K562 (cell line): ENCODE data around the gene CSNK1D. TPM values are rescaled to one million over a fixed set of nuclear protein-coding genes. Genes with fewer than 3 reads are reported as not detected.
"Not testable (repeated sequence)": the region's sequence is repeated elsewhere in the genome, so short reads cannot be mapped to it uniquely, and the experiment has no call there.

Source experiments
- ATAC-seq: fragments of 200-7000 bp; cut with Tn5 transposase; 3 replicates; pipeline ENCODE4 v1.9.1; 2020; ENCODE audit warnings: moderate library complexity
- BruUV-seq: library from RNA; stranded (reverse); fragments of 400-500 nt; replicated peaks from 2 replicates; lab custom pipeline; 2021; lab: Mats Ljungman, UMichigan
- CTCF ChIA-PET: fragments of 300-600 bp; formaldehyde crosslinking; extraction: SDS; loops from one replicate; lab custom pipeline; 2021; ENCODE audit warnings: low intra/inter-chr PET ratio; lab: Yijun Ruan, JAX
- POLR2A ChIA-PET: fragments of 300-600, 350-650 bp; sonication (Branson Sonifier 250); formaldehyde crosslinking; extraction: SDS; loops from one replicate; lab custom pipeline; 2021; ENCODE audit warnings: antibody characterized with exemption, inconsistent platforms; lab: Yijun Ruan, JAX
- DNase-seq, 4 experiments: peaks; one replicate each; pipeline versions ENCODE4 v3.0.0 to v3.0.0-alpha.2; 2011 to 2018; ENCODE audit warnings: low spot score in 3 of 4, mixed read lengths in 3 of 4; ENCODE audit errors: extremely low read depth in 1 of 4
- FAIRE-seq: peaks from 2 replicates; lab custom pipeline; 2011; peaks lifted over from hg19 to GRCh38; lab: Jason Lieb, UNC
- H2AFZ ChIP-seq: 2 replicates; pipeline ENCODE4 v1.6.0; 2011; ENCODE audit warnings: low read depth, low read length, control low read depth, inconsistent platforms
- H3K27ac ChIP-seq: fragments of 200-600 bp; 3 replicates; pipeline ENCODE4 v1.8.0; 2011; ENCODE audit warnings: low read depth, mild to moderate bottlenecking, control low read depth, inconsistent platforms, low read length, moderate library complexity, mixed read lengths; ENCODE audit errors: extremely low read depth
- H3K27me3 ChIP-seq, 2 experiments: fragments of 300-600 bp in 1 of 2; 2 replicates in 1 of 2; 3 replicates in 1 of 2; pipeline versions ENCODE4 v1.6.0 to v1.8.0; 2011; ENCODE audit warnings: inconsistent platforms in 2 of 2, low read length in 2 of 2, mild to moderate bottlenecking in 1 of 2, mixed read lengths in 1 of 2, moderate library complexity in 1 of 2; ENCODE audit not compliant: control insufficient read depth in 2 of 2, insufficient read depth in 2 of 2
- H3K36me3 ChIP-seq: fragments of 300-600 bp; 3 replicates; pipeline ENCODE4 v1.8.0; 2011; ENCODE audit warnings: mild to moderate bottlenecking, low read length, inconsistent platforms; ENCODE audit not compliant: control insufficient read depth, insufficient read depth
- H3K4me1 ChIP-seq, 2 experiments: fragments of 200-600 bp in 1 of 2; replicated peaks in 1 of 2; 2 replicates in 1 of 2; 3 replicates in 1 of 2; pipeline versions ENCODE4 v1.5.1 to v1.8.0; 2011; ENCODE audit warnings: inconsistent platforms in 2 of 2, low read length in 2 of 2, mild to moderate bottlenecking in 1 of 2, mixed read lengths in 1 of 2, moderate library complexity in 1 of 2; ENCODE audit not compliant: control insufficient read depth in 2 of 2, insufficient read depth in 2 of 2
- H3K4me2 ChIP-seq: 2 replicates; pipeline ENCODE4 v1.6.1; 2011; ENCODE audit warnings: low read length, control low read depth, inconsistent platforms, mixed read lengths; ENCODE audit not compliant: insufficient read depth
- H3K4me3 ChIP-seq: fragments of 200-600 bp; sonication (generic), shearing (Covaris generic); 2 replicates; pipeline ENCODE4 v1.5.1; 2016; ENCODE audit warnings: control low read depth, inconsistent platforms
- H3K79me2 ChIP-seq: fragments of 200-600 bp; 3 replicates; pipeline ENCODE4 v1.8.0; 2011; ENCODE audit warnings: low read length, inconsistent platforms; ENCODE audit not compliant: control insufficient read depth, insufficient read depth
- H3K9ac ChIP-seq, 2 experiments: 2 replicates each; pipeline versions ENCODE4 v1.6.0 to v1.6.1; 2011; ENCODE audit warnings: low read depth in 2 of 2, low read length in 2 of 2, control low read depth in 1 of 2, inconsistent platforms in 1 of 2, mild to moderate bottlenecking in 1 of 2, mixed read lengths in 1 of 2; ENCODE audit not compliant: insufficient read depth in 1 of 2
- H3K9me1 ChIP-seq: one replicate; pipeline ENCODE4 v1.6.0; 2011; ENCODE audit warnings: inconsistent platforms, mild to moderate bottlenecking, low read length, moderate library complexity; ENCODE audit not compliant: control insufficient read depth, insufficient read depth
- H3K9me3 ChIP-seq: replicated peaks from 2 replicates; pipeline ENCODE4 v1.5.1; 2011; ENCODE audit warnings: low read depth, low read length, inconsistent platforms; ENCODE audit not compliant: control insufficient read depth, insufficient read depth
- H4K20me1 ChIP-seq: replicated peaks from 2 replicates; pipeline ENCODE4 v1.6.1; 2011; ENCODE audit warnings: low read length, inconsistent platforms, mixed read lengths; ENCODE audit not compliant: control insufficient read depth, insufficient read depth
- CBX1 ChIP-seq: sonication (generic); IDR thresholded peaks from 2 replicates; pipeline ENCODE4 v1.6.1; 2016; ENCODE audit warnings: antibody characterized with exemption, low read depth, mild to moderate bottlenecking
- E2F3 ChIP-seq: fragments of 250-450 bp; sonication (Bioruptor Pico); IDR thresholded peaks from 2 replicates; pipeline ENCODE4 v1.4.0; 2020; ENCODE audit warnings: mild to moderate bottlenecking
- EGR1 ChIP-seq: fragments of 450-650 bp; conservative IDR thresholded peaks from 2 replicates; pipeline ENCODE4 v1.6.1; 2017; ENCODE audit warnings: mild to moderate bottlenecking
- EP400 ChIP-seq: fragments of 450-650 bp; IDR thresholded peaks from 2 replicates; pipeline ENCODE4 v1.6.1; 2017; ENCODE audit warnings: antibody characterized with exemption, mild to moderate bottlenecking, moderate library complexity
- NR2C2 ChIP-seq, 2 experiments: fragments of 200-800 bp in 1 of 2; sonication (Bioruptor generic) in 1 of 2; sonication (generic) in 1 of 2; formaldehyde crosslinking in 1 of 2; IDR thresholded peaks; 2 replicates each; pipeline versions ENCODE4 v1.6.1 to v1.8.0; 2016 to 2022; ENCODE audit warnings: mild to moderate bottlenecking in 1 of 2, missing compliant biosample characterization in 1 of 2, missing genetic modification characterization in 1 of 2, missing genetic modification reagents in 1 of 2
- NR4A1 ChIP-seq, 2 experiments: fragments of 250-450 bp in 1 of 2; fragments of 450-650 bp in 1 of 2; sonication (Bioruptor Pico) in 1 of 2; IDR thresholded peaks; 2 replicates each; pipeline versions ENCODE4 v1.4.0 to v1.6.1; 2016 to 2020; ENCODE audit warnings: mild to moderate bottlenecking in 2 of 2, missing compliant biosample characterization in 1 of 2, missing genetic modification characterization in 1 of 2, moderate library complexity in 1 of 2
- RBM22 ChIP-seq: fragments of 200-400 bp; formaldehyde crosslinking; IDR thresholded peaks from 2 replicates; pipeline ENCODE4 v1.6.1; 2018; ENCODE audit warnings: low read length, low read depth; ENCODE audit not compliant: poor library complexity, severe bottlenecking
- ZFP30 ChIP-seq: fragments of 250-450 bp; sonication (Bioruptor Pico); IDR thresholded peaks from 2 replicates; pipeline ENCODE4 v1.8.0; 2022; ENCODE audit warnings: moderate library complexity, mild to moderate bottlenecking, inconsistent platforms, borderline replicate concordance
- ZNF165 ChIP-seq: fragments of 250-450 bp; sonication (Bioruptor Pico); IDR thresholded peaks from 2 replicates; pipeline ENCODE4 v1.4.0; 2020; ENCODE audit warnings: borderline replicate concordance
- ZNF444 ChIP-seq: fragments of 250-450 bp; sonication (Bioruptor Pico); IDR thresholded peaks from 2 replicates; pipeline ENCODE4 v1.4.0; 2020; ENCODE audit warnings: mild to moderate bottlenecking, moderate library complexity
- WGBS: fragments of 100-300 bp; shearing (Covaris generic); methylation state at CpG from one replicate; pipeline ENCODE4 v1.1.6; 2016; ENCODE audit warnings: low coverage, mixed read lengths; ENCODE audit not compliant: insufficient coverage; ENCODE audit errors: missing lambda C conversion rate; 5-methylcytosine and 5-hydroxymethylcytosine counted together
- in situ Hi-C: fragments of 300-500 bp; cut with MboI; formaldehyde crosslinking; loops from 4 replicates; pipeline ENCODE4 v1.15.0; 2018; ENCODE audit warnings: inconsistent platforms, mixed read lengths
- intact Hi-C: fragments of 100-400 bp; cut with micrococcal nuclease; formaldehyde crosslinking; loops from 2 replicates; pipeline ENCODE4 v1.14.2; 2022
- polyA plus RNA-seq, 8 experiments: library from polyadenylated mRNA; depleted of rRNA in 4 of 8; stranded (reverse) in 5 of 8; unstranded in 3 of 8; fragments of >200 nt; fragmentation: Nextera tagmentation in 2 of 8; fragmentation: Illumina TruSeq in 1 of 8; extraction: Ambion mirVana in 2 of 8; extraction: Trizol in 1 of 8; gene quantifications; 2 replicates each; pipeline versions ENCODE4 v1.2.1 to v1.2.3, GENCODE V29; 2011 to 2014; ENCODE audit warnings: inconsistent platforms in 1 of 8, missing spikeins in 1 of 8
- total RNA-seq, 7 experiments: library from RNA; depleted of rRNA in 6 of 7; stranded (reverse); fragments of >200 nt in 6 of 7; fragmentation: Illumina TruSeq in 2 of 7; extraction: Trizol in 2 of 7; gene quantifications; 2 replicates each; pipeline versions ENCODE4 v1.2.1 to v1.2.3, GENCODE V29; 2011 to 2021; ENCODE audit warnings: low replicate concordance in 1 of 7
- TF ChIP-seq, protein P1 (sequence below): fragments of 450-650 bp; conservative IDR thresholded peaks from 2 replicates; pipeline ENCODE4 v1.6.1; 2016; ENCODE audit warnings: missing genetic modification characterization, low read depth, mild to moderate bottlenecking, missing compliant biosample characterization, moderate library complexity

Gene CSNK1D
- total and polyA plus RNA-seq, 9 of the 15 experiments (the other 6 are each of a cell fraction or from before 2014, with no cell fraction given): 6.5 to 133 (median 41.3) TPM

DNA sequence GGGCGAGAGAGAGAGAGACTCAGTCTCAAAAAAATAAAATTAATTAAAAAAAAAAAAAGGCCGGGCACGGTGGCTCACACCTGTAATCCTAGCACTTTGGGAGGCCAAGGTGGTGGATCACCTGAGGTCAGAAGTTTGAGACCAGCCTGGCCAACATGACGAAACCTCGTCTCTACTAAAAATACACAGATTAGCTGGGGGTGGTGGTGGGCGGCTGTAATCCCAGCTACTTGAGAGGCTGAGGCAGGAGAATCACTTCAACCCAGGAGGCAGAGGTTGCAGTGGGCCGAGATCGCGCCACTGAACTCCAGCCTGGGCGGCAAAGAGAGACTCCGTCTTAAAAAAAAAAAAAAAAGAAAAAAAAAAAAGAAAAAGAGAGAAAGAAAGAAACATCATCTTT, 62.8 kb downstream of the CSNK1D start:
- H3K4me3 ChIP-seq, H3K36me3 ChIP-seq, ATAC-seq, H3K9ac ChIP-seq, in situ Hi-C loops, H4K20me1 ChIP-seq, BruUV-seq, FAIRE-seq, H3K4me2 ChIP-seq, H3K27ac ChIP-seq, H2AFZ ChIP-seq, H3K9me3 ChIP-seq, intact Hi-C loops, H3K9me1 ChIP-seq, DNase-seq, H3K27me3 ChIP-seq: not testable (repeated sequence)
- POLR2A ChIA-PET: interaction anchor here (3.0 kb wide), 1 partner anchor 9 kb away, joined by 11 read pairs; no protein-coding TSS in a partner anchor
- Histone ChIP-seq H3K4me1 (peaks cover 36% of the 10 kb centered on the region in 2 experiments), H3K79me2 (peaks cover 26% of the 10 kb centered on the region)
- 90% methylated on average over 4 of the region's 11 CpGs for WGBS
- CTCF ChIA-PET: interaction anchor here (1.1 kb wide), 1 partner anchor 9 kb away, joined by 4 read pairs; no protein-coding TSS in a partner anchor
- peak; percentile 32 for TF ChIP-seq EGR1

DNA sequence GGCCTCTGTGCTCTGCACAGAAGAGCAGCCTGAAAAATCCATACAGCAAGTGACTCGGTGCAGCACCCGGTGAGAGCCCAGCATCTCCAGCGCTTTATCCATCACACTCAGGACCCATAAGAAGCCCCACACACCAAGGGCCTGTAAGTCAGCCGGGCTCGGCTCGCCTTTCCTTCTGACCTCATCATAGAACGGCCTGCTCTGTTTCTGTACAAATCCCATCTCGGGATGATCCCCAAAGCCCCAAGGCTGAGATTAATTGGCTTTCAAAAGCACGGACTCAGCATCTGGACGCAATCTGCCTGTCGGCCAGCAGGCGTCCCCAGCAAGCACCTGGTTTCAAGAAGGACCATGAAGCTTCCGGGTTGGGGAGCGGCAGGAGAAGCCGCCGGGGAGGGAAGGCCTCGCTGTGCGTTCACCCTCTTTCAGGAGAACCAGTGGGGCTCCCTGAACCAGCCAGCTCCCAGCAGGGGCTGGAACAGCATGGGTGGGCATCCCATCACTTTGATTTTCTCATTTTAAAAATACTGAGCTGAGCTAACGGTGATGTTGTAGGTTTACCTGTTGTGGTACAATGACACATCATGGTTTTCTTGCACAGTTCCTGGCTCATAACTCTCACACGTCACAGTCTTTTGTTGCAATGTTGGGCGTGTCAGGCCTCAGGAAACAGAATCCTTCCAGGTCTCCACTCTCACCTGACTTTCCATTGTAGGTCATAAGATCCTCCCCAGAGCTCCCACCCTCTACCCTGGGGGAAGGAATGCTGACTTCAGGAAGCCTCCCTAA, 67.6 kb downstream of the CSNK1D start:
- intact Hi-C loops: no loop called here
- Histone ChIP-seq H3K79me2 (peaks cover 11% of the 10 kb centered on the region; the same call in 1 of the 3 replicates), H2AFZ (peak overlapping the region; percentile 88), H3K27ac (peak overlapping the region; percentile 79), H3K9me1 (peaks cover 8% of the 10 kb centered on the region), H3K4me1 (peaks cover 41 to 43% of the 10 kb centered on the region in 2 experiments), H4K20me1 (no peaks in the 10 kb centered on the region), H3K4me2 (peak overlapping the region; percentile 74), H3K9me3 (no peaks in the 10 kb centered on the region; the same call in 1 of the 2 replicates), H3K4me3 (no peak overlapping the region), H3K36me3 (peaks cover 16% of the 10 kb centered on the region; the same call in 2 of the 3 replicates), H3K27me3 (no peaks in the 10 kb centered on the region), H3K9ac (peak overlapping the region; percentile 52 to 53)
- FAIRE-seq (peak; percentile 88), ATAC-seq (peak; percentile 90), DNase-seq (peak; percentile 78 to 94 (median 82))
- BruUV-seq: no TSS peak
- POLR2A ChIA-PET: interaction anchor here (0.6 to 1.1 kb wide), 7 partner anchors 10 to 590 kb away, joined by 3 to 8 read pairs (median 4); partner anchors contain the start of gene RAC3
- 11% methylated on average over 21 of the region's 21 CpGs for WGBS
- CTCF ChIA-PET: interaction anchor here (0.7 to 1.7 kb wide), 4 partner anchors 14 to 218 kb away, joined by 3 to 4 read pairs (median 4); no protein-coding TSS in a partner anchor
- in situ Hi-C loops: no loop called here
- no peak for TF ChIP-seq E2F3 (CRISPR knock-in tag)
- TF ChIP-seq NR4A1 (CRISPR knock-in tag; IDR thresholded peaks at IDR 0.05): no peak
- 0 out of 2 replicates have a peak, but pooled peaks have one; percentile 27 for TF ChIP-seq NR4A1 (tag; IDR thresholded peaks at IDR 0.05)
- 0 out of 2 replicates have a peak, but pooled peaks have one; percentile 37 for TF ChIP-seq ZNF165 (CRISPR knock-in tag)
- no peak for TF ChIP-seq NR2C2 (CRISPR knock-in tag; IDR thresholded peaks at IDR 0.05)
- TF ChIP-seq NR2C2 (tag; IDR thresholded peaks at IDR 0.05): peak; percentile 50; the same call in 1 of the 2 replicates
- TF ChIP-seq EP400: peak; percentile 64
- TF ChIP-seq CBX1: no peak
- TF ChIP-seq, protein P1, sequence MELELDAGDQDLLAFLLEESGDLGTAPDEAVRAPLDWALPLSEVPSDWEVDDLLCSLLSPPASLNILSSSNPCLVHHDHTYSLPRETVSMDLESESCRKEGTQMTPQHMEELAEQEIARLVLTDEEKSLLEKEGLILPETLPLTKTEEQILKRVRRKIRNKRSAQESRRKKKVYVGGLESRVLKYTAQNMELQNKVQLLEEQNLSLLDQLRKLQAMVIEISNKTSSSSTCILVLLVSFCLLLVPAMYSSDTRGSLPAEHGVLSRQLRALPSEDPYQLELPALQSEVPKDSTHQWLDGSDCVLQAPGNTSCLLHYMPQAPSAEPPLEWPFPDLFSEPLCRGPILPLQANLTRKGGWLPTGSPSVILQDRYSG (tag): peak; percentile 89
- no peak for TF ChIP-seq ZFP30
- no peak for TF ChIP-seq RBM22
- TF ChIP-seq ZNF444 (CRISPR knock-in tag): no peak
